GM12891 (cell line): ENCODE results near the gene TGFBR3.

Experiments used
- PAX5 ChIP-seq: IDR thresholded peaks from 2 replicates; pipeline ENCODE4 v1.6.1; 2011; ENCODE audit warnings: low read length, moderate library complexity, mild to moderate bottlenecking; ENCODE audit not compliant: insufficient read depth, severe bottlenecking
- POLR2A ChIP-seq: IDR thresholded peaks from 2 replicates; pipeline ENCODE4 v1.6.1; 2011; ENCODE audit warnings: low read depth, low read length, control low read depth
- POLR2AphosphoS5 ChIP-seq: IDR thresholded peaks from 2 replicates; pipeline ENCODE4 v1.6.1; 2011; ENCODE audit warnings: low read depth, low read length, control low read depth
- POU2F2 ChIP-seq: IDR thresholded peaks from 2 replicates; pipeline ENCODE4 v1.6.1; 2011; ENCODE audit warnings: low read depth, mild to moderate bottlenecking, control low read depth, low read length, moderate library complexity
- SPI1 ChIP-seq: IDR thresholded peaks from 2 replicates; pipeline ENCODE4 v1.6.1; 2011; ENCODE audit warnings: low read depth, low read length, control low read depth
- TAF1 ChIP-seq: IDR thresholded peaks from 2 replicates; pipeline ENCODE4 v1.6.1; 2011; ENCODE audit warnings: low read depth, low read length, control low read depth

DNA sequence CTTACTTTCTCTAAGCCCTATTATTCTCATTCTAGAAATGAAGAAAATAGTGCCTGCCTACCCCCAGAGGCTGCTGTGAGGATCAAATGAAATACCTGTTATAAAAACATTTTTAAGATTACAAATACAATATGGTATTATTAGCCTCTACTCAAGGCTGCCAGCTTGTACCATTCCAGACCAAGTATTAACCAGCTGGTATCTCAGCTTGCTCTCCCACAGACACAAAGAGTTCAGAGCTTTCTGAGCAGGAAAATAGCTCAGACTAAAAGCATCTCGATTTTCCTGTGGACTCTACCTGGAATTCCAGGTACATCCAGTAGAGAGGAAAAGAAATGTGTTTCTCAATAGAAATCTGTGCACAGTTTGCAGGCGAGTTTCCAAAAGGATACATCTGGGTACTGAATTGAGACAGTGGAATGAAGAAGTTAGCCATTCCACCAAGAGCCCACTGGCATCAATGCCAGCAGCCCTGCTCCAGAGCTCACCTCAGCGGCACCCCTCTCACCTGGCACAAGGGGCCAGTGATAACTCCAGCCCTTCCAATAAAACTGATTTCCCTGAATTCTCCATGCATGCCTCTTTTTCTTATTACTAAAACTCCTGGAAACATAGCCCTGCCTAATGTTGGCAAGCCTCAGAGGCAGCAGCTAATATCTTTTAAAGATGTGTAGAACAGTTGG lies 31.0 kb downstream of the TGFBR3 start:
- TF ChIP-seq POLR2A (no peak), POLR2AphosphoS5 (no peak), TAF1 (no peak), SPI1 (no peak), PAX5 (no peak), POU2F2 (no peak)
